ENCODE measurements around the gene HJURP. TPM values are rescaled to one million over a fixed set of nuclear protein-coding genes. Genes with fewer than 3 reads are reported as not detected.
A peak's percentile ranks its signal among the peaks of the same experiment; 100 is the strongest.

Gene HJURP
- total and polyA plus RNA-seq, 9 of the 15 experiments (the other 6 are each of a cell fraction or from before 2014, with no cell fraction given), result 13.8 to 102 (median 28.3) TPM

- TF ChIP-seq E2F6 (IDR thresholded peaks at IDR 0.05; ENCODE audit: borderline replicate concordance in 1 of 2, extremely low read depth in 1 of 2, insufficient read depth in 1 of 2, insufficient read length in 1 of 2, low read depth in 1 of 2, low read length in 1 of 2, poor library complexity in 1 of 2, severe bottlenecking in 1 of 2) (peak; percentile 85 to 89), SMARCE1 (IDR thresholded peaks at IDR 0.05) (peak; percentile 68), RAD51 (IDR thresholded peaks at IDR 0.05; ENCODE audit: borderline replicate concordance, low read depth) (no peak), HMG20B (CRISPR knock-in tag; IDR thresholded peaks at IDR 0.05) (no peak), ZFP1 (CRISPR knock-in tag; IDR thresholded peaks at IDR 0.05) (no peak), ZNF592 (IDR thresholded peaks at IDR 0.05) (0 out of 2 replicates have a peak, but pooled peaks have one; percentile 42), SUPT5H (IDR thresholded peaks at IDR 0.05) (peak; percentile 93), L3MBTL2 (IDR thresholded peaks at IDR 0.05) (peak; percentile 88), LARP7 (IDR thresholded peaks at IDR 0.05) (no peak), SMAD4 (CRISPR knock-in tag; conservative IDR thresholded peaks at IDR 0.05) (no peak; the same call in 1 of the 2 replicates), CBFA2T2 (conservative IDR thresholded peaks at IDR 0.05) (peak; percentile 81), MYNN (IDR thresholded peaks at IDR 0.05) (peak; percentile 61; the same call in 1 of the 2 replicates), MYNN (CRISPR knock-in tag; IDR thresholded peaks at IDR 0.05) (no peak), FIP1L1 (IDR thresholded peaks at IDR 0.05; ENCODE audit: low read depth, low read length, poor library complexity, severe bottlenecking) (peak; percentile 63), PHB (CRISPR knock-in tag; IDR thresholded peaks at IDR 0.05) (no peak), ZNF764 (CRISPR knock-in tag; IDR thresholded peaks at IDR 0.05; ENCODE audit: low read depth) (no peak), ZNF280B (CRISPR knock-in tag; IDR thresholded peaks at IDR 0.05) (no peak), ZNF655 (CRISPR knock-in tag; IDR thresholded peaks at IDR 0.05) (no peak)
- TF ChIP-seq, protein P1, sequence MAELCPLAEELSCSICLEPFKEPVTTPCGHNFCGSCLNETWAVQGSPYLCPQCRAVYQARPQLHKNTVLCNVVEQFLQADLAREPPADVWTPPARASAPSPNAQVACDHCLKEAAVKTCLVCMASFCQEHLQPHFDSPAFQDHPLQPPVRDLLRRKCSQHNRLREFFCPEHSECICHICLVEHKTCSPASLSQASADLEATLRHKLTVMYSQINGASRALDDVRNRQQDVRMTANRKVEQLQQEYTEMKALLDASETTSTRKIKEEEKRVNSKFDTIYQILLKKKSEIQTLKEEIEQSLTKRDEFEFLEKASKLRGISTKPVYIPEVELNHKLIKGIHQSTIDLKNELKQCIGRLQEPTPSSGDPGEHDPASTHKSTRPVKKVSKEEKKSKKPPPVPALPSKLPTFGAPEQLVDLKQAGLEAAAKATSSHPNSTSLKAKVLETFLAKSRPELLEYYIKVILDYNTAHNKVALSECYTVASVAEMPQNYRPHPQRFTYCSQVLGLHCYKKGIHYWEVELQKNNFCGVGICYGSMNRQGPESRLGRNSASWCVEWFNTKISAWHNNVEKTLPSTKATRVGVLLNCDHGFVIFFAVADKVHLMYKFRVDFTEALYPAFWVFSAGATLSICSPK (IDR thresholded peaks at IDR 0.05; ENCODE audit: borderline replicate concordance), result no peak
These were observed at the start of gene HJURP (continued) for GRCh38 chr2:233854241-233854981.

Data from K562 (cell line).